Adrenal gland (tissue), 5 donors: ENCODE results near the gene TBC1D14.

Experiments
- CTCF ChIP-seq, 6 experiments: fragments of 450-650 bp in 4 of 6; fragments of 200-600 bp in 2 of 6; sonication (generic) in 1 of 6; IDR thresholded peaks; 1 replicate in 5 of 6; 2 replicates in 1 of 6; pipeline versions ENCODE4 v1.5.1 to v1.8.0; 2016 to 2021; ENCODE audit warnings: antibody characterized with exemption in 6 of 6, mild to moderate bottlenecking in 2 of 6, moderate library complexity in 1 of 6
- POLR2A ChIP-seq, 2 donors: fragments of 450-650 bp; IDR thresholded peaks; one replicate each; pipeline ENCODE4 v1.6.1; 2017; ENCODE audit warnings: antibody characterized with exemption in 2 of 2, mild to moderate bottlenecking in 2 of 2, moderate library complexity in 1 of 2
- donor health status: DM: no; HTN: no; CAD: no.

GRCh38 chr4:6938647-6939271 is 29.1 kb downstream of the TBC1D14 start:
- no peak for TF ChIP-seq CTCF (IDR thresholded peaks at IDR 0.05)
- TF ChIP-seq POLR2A (IDR thresholded peaks at IDR 0.05), result no peak
